Activated CD4-positive, alpha-beta T cell treated with anti-CD3 and anti-CD28 coated beads, Interleukin-2, amount 50 U/mL, for 24 hours (primary cell): Measurements from ENCODE around the gene SWI5.

ENCODE experiments used
- DNase-seq, 2 donors: peaks; one replicate each; pipeline ENCODE4 v3.0.0-alpha.2; 2020; ENCODE audit warnings: low read depth in 1 of 2, low spot score in 1 of 2

SWI5 gene

GRCh38 chr9:128251732-128252100, 24.4 kb upstream of the SWI5 start:
- no peak for DNase-seq

GRCh38 chr9:128252317-128253139, 23.5 kb upstream of the SWI5 start:
- DNase-seq = no peak

- no peak for DNase-seq
These were observed 22.7 kb upstream of the SWI5 start for GRCh38 chr9:128253140-128253990.

- no peak for DNase-seq
These were observed 22.1 kb upstream of the SWI5 start for GRCh38 chr9:128253991-128254346.

GRCh38 chr9:128254362-128254761, 21.7 kb upstream of the SWI5 start:
- DNase-seq = no peak

GRCh38 chr9:128254855-128255759, 21.0 kb upstream of the SWI5 start:
- DNase-seq = peak; percentile 24 to 34

- DNase-seq = no peak
These were observed 18.8 kb upstream of the SWI5 start for GRCh38 chr9:128257086-128257825.

GRCh38 chr9:128257907-128258306, 18.2 kb upstream of the SWI5 start:
- DNase-seq = no peak

- DNase-seq = no peak
These were observed 17.8 kb upstream of the SWI5 start for GRCh38 chr9:128258326-128258725.

GRCh38 chr9:128259156-128259555, 16.9 kb upstream of the SWI5 start:
- no peak for DNase-seq

- DNase-seq = no peak
These were observed 15.7 kb upstream of the SWI5 start for GRCh38 chr9:128260340-128260739.

GRCh38 chr9:128262687-128263086, 13.4 kb upstream of the SWI5 start:
- DNase-seq = no peak

- DNase-seq = no peak
These were observed 10.7 kb upstream of the SWI5 start for GRCh38 chr9:128265348-128265847.

- DNase-seq = no peak
These were observed 9.0 kb upstream of the SWI5 start for GRCh38 chr9:128266868-128267590.

GRCh38 chr9:128271112-128271511, 5.0 kb upstream of the SWI5 start:
- no peak for DNase-seq

- DNase-seq = no peak
These were observed 4.6 kb upstream of the SWI5 start for GRCh38 chr9:128271512-128271911.

- DNase-seq = no peak
These were observed 1.8 kb upstream of the SWI5 start for GRCh38 chr9:128274245-128274644.

- DNase-seq = no peak
These were observed 673 bp upstream of the SWI5 start, which contains the start of gene GOLGA2 for GRCh38 chr9:128275198-128276007. TSS of gene GOLGA2 (minus strand) at chr9:128276007. CDS start at chr9:128275976, 31 bp downstream.
